Uterus (tissue), 4 donors: Measurements from ENCODE around the gene CNIH2. TPM values are rescaled to one million over a fixed set of nuclear protein-coding genes. Genes with fewer than 3 reads are reported as not detected.

ENCODE experiments used
- DNase-seq, 2 donors: peaks; one replicate each; pipeline ENCODE4 v3.0.0-alpha.2; 2019 to 2020
- H3K27ac ChIP-seq, 2 donors: fragments of 200-600 bp; sonication (generic); 1 replicate in 1 of 2; 2 replicates in 1 of 2; pipeline ENCODE4 v1.5.1; 2016 to 2018
- H3K27me3 ChIP-seq, 2 donors: fragments of 200-600 bp; sonication (generic); one replicate each; pipeline ENCODE4 v1.5.1; 2018 to 2019; ENCODE audit warnings: control low read depth in 1 of 2
- H3K36me3 ChIP-seq, 2 donors: fragments of 200-600 bp; sonication (generic); one replicate each; pipeline ENCODE4 v1.5.1; 2019; ENCODE audit warnings: control low read depth in 1 of 2
- H3K4me1 ChIP-seq, 2 donors: fragments of 200-600 bp; sonication (generic); one replicate each; pipeline ENCODE4 v1.5.1; 2018 to 2019; ENCODE audit warnings: control low read depth in 1 of 2
- H3K4me3 ChIP-seq, 2 donors: fragments of 200-600 bp; sonication (generic); 1 replicate in 1 of 2; 2 replicates in 1 of 2; pipeline ENCODE4 v1.5.1; 2018 to 2019; ENCODE audit warnings: mild to moderate bottlenecking in 1 of 2
- H3K9me3 ChIP-seq, 2 donors: fragments of 200-600 bp; sonication (generic); one replicate each; pipeline ENCODE4 v1.5.1; 2019; ENCODE audit warnings: control low read depth in 1 of 2
- CTCF ChIP-seq, 4 experiments: fragments of 200-600 bp in 2 of 4; fragments of 450-650 bp in 2 of 4; sonication (generic) in 2 of 4; IDR thresholded peaks; one replicate each; pipeline ENCODE4 v1.5.1; 2016 to 2019; ENCODE audit warnings: antibody characterized with exemption in 4 of 4, mild to moderate bottlenecking in 2 of 4, moderate library complexity in 1 of 4
- POLR2A ChIP-seq, 2 donors: fragments of 450-650 bp; IDR thresholded peaks; one replicate each; pipeline ENCODE4 v1.6.1; 2016; ENCODE audit warnings: antibody characterized with exemption in 2 of 2, mild to moderate bottlenecking in 1 of 2, moderate library complexity in 1 of 2
- intact Hi-C: fragments of 100-400 bp; cut with DNase I; formaldehyde crosslinking; loops from one replicate; pipeline ENCODE4 v1.15.1; 2023; ENCODE audit warnings: low total_unique reads
- total RNA-seq, 4 donors: library from RNA; depleted of rRNA in 3 of 4; stranded (reverse); fragments of >200 nt in 3 of 4; gene quantifications; one replicate each; pipeline versions ENCODE4 v1.1.0 to v1.2.4, GENCODE V29; 2014 to 2023
- donor health status: DM: yes; HTN: yes; CAD: no.

CNIH2 gene
- total RNA-seq, 4 donors from 2014 or later, result 1.2 to 1.5 TPM; not detected in 2

- intact Hi-C loops, result no loop called here
- TF ChIP-seq CTCF (IDR thresholded peaks at IDR 0.05), result no peak
- no peak for TF ChIP-seq POLR2A (IDR thresholded peaks at IDR 0.05)
- no peak for DNase-seq
- H3K4me3 ChIP-seq, result no peak overlapping the region
- no peaks in the 10 kb centered on the region for H3K36me3 ChIP-seq
- no peaks in the 10 kb centered on the region for H3K9me3 ChIP-seq
- H3K27me3 ChIP-seq, result no peaks in the 10 kb centered on the region
- no peak overlapping the region for H3K27ac ChIP-seq
- H3K4me1 ChIP-seq, result peaks cover 3 to 13% of the 10 kb centered on the region in 2 donors
These were observed 53.8 kb downstream of the CNIH2 start for GRCh38 chr11:66331542-66332370.

- H3K27me3 ChIP-seq, result no peaks in the 10 kb centered on the region
- H3K36me3 ChIP-seq, result no peaks in the 10 kb centered on the region
- no peak for DNase-seq
- no peak overlapping the region for H3K27ac ChIP-seq
- TF ChIP-seq CTCF (IDR thresholded peaks at IDR 0.05), result no peak
- TF ChIP-seq POLR2A (IDR thresholded peaks at IDR 0.05), result no peak
- intact Hi-C loops, result no loop called here
- no peak overlapping the region for H3K4me3 ChIP-seq
- H3K4me1 ChIP-seq, result peaks cover 3 to 16% of the 10 kb centered on the region in 2 donors
- H3K9me3 ChIP-seq, result no peaks in the 10 kb centered on the region
These were observed 54.6 kb downstream of the CNIH2 start for GRCh38 chr11:66332371-66333219.

- DNase-seq, result no peak
- Histone ChIP-seq H3K36me3 (no peaks in the 10 kb centered on the region), H3K27ac (no peak overlapping the region), H3K4me1 (peaks cover 3 to 16% of the 10 kb centered on the region in 2 donors), H3K27me3 (no peaks in the 10 kb centered on the region), H3K9me3 (no peaks in the 10 kb centered on the region), H3K4me3 (no peak overlapping the region)
- TF ChIP-seq CTCF (IDR thresholded peaks at IDR 0.05) (no peak), POLR2A (IDR thresholded peaks at IDR 0.05) (no peak)
- intact Hi-C loops, result no loop called here
These were observed 55.4 kb downstream of the CNIH2 start for GRCh38 chr11:66333220-66333877.

Other genes with a start within 250 kb of the CNIH2 start
- gene GAL3ST3, start 229.0 kb upstream of the CNIH2 start, total RNA-seq, result 1 to 10 TPM in 2 of 4 donors, under 1 TPM in 1, not detected in 1; 0.26 to 2.1 (median 1.9) TPM
- 100 to 1,000 TPM in 2 of 4 donors, 10 to 100 TPM in 2; 59.9 to 195 (median 106) TPM for gene SF3B2, start 225.8 kb upstream of the CNIH2 start, total RNA-seq
- gene PACS1, start 207.9 kb upstream of the CNIH2 start, total RNA-seq, result 10 to 100 TPM in 3 of 4 donors, 1 to 10 TPM in 1; 2.9 to 79.2 (median 57.2) TPM
- 10 to 100 TPM in 3 of 4 donors, 1 to 10 TPM in 1; 3.3 to 45.3 (median 17.2) TPM for gene KLC2, start 20.5 kb upstream of the CNIH2 start, total RNA-seq
- gene RAB1B, start 9.5 kb upstream of the CNIH2 start, total RNA-seq, result 100 to 1,000 TPM in 2 of 4 donors, 10 to 100 TPM in 2; 40.6 to 146 (median 94.6) TPM
- 100 to 1,000 TPM in 1 of 4 donors, 10 to 100 TPM in 3; 38.9 to 101 (median 79.1) TPM for gene YIF1A, start 11.0 kb downstream of the CNIH2 start, total RNA-seq
- under 1 TPM in 1 of 4 donors, not detected in 3; 0.27 TPM for gene TMEM151A, start 13.7 kb downstream of the CNIH2 start, total RNA-seq
- gene CD248, start 38.9 kb downstream of the CNIH2 start, total RNA-seq, result 10 to 100 TPM; 14.1 to 91.2 (median 46.2) TPM
- 10 to 100 TPM in 2 of 4 donors, 1 to 10 TPM in 2; 1.8 to 26.6 (median 8.6) TPM for gene RIN1, start 58.3 kb downstream of the CNIH2 start, total RNA-seq
- gene BRMS1, start 66.9 kb downstream of the CNIH2 start, total RNA-seq, result 10 to 100 TPM; 15.0 to 77.4 (median 21.9) TPM
- gene B4GAT1, start 69.5 kb downstream of the CNIH2 start, total RNA-seq, result 10 to 100 TPM; 13.2 to 44.8 (median 26.2) TPM
- gene SLC29A2, start 93.6 kb downstream of the CNIH2 start, total RNA-seq, result 1 to 10 TPM in 2 of 4 donors, under 1 TPM in 1, not detected in 1; 0.26 to 3.5 (median 1.5) TPM
- 10 to 100 TPM in 1 of 4 donors, 1 to 10 TPM in 1, under 1 TPM in 1, not detected in 1; 0.97 to 12.6 (median 1.5) TPM for gene NPAS4, start 142.9 kb downstream of the CNIH2 start, total RNA-seq
- gene MRPL11, start 160.7 kb downstream of the CNIH2 start, total RNA-seq, result 10 to 100 TPM; 28.7 to 57.9 (median 33.4) TPM
- gene PELI3, start 188.7 kb downstream of the CNIH2 start, total RNA-seq, result 10 to 100 TPM; 13.8 to 35.0 (median 24.0) TPM
- gene DPP3, start 202.3 kb downstream of the CNIH2 start, total RNA-seq, result 10 to 100 TPM in 2 of 4 donors, 1 to 10 TPM in 2; 2.1 to 14.1 (median 8.7) TPM
- 10 to 100 TPM; 32.1 to 84.4 (median 56.8) TPM for gene BBS1, start 232.5 kb downstream of the CNIH2 start, total RNA-seq